ENCODE results near the gene MAP3K4.

The MAP3K4 gene

DNA sequence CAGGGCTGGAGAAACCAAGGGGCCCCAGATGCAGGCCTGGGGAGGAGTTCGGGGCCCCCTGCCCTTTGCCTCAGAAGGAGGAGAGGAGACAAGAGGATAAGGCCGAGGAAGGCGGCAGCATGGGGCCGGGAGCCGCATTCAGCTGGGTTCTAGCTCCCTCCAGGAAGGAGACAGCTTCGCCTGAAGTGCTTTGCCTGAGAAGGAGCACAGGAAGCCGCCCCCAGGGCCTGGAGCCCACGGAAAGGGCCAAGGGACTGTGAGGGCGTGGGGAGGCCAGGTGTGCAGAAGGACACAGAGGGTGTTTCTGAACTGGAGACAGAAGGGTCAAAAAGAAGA is 160.9 kb downstream of the MAP3K4 start:
- DNase-seq = no peak

DNA sequence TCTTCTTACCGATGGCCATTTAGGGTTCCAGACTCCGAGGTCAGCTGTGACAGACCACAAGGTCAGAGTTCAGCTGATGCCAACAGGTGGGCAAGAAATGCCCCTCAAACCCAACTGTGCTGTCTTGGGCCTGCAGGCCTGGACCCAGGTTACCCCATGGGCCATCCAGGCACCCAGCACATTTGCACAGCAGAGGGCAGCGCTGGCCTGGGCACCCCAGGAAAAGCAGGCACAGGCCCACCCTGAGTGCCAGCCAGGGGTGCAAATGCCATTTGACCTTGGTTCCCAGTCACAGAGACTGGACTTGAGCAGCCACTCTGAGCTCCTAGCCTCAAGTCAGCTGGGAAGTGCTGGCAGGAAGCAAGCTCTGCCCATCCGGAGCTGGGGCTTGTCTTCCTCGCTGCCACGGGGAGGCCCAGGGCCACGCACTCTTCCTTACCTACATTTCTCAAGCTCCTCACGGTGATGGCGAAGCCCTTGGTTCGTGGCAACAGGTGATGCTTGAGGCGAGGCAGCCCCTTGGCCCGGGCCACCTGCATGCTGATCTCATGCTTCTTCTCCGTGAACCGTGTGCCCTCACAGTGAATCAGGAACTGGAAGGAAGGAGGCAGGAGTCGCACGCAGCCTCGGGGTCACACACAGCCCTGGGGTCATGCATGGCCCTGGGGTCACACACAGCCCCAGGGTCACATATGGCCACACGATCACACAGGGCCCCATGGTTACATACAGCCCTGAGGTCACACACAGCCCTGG is 161.5 kb downstream of the MAP3K4 start:
- DNase-seq = no peak

DNA sequence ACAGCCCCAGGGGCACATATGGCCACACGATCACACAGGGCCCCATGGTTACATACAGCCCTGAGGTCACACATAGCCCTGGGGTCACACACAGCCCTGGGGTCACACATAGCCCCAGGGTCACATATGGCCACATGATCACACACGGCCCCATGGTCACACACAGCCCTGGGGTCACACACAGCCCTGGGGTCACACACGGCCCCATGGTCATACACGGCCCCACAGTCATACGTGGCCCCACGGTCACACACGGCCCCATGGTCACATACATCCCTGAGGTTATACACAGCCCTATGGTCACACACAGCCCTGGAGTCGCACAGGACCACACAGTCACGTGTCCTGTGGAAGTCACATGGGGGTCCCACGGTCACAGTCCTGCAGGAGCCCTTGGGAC is 162.2 kb downstream of the MAP3K4 start:
- DNase-seq = no peak

DNA sequence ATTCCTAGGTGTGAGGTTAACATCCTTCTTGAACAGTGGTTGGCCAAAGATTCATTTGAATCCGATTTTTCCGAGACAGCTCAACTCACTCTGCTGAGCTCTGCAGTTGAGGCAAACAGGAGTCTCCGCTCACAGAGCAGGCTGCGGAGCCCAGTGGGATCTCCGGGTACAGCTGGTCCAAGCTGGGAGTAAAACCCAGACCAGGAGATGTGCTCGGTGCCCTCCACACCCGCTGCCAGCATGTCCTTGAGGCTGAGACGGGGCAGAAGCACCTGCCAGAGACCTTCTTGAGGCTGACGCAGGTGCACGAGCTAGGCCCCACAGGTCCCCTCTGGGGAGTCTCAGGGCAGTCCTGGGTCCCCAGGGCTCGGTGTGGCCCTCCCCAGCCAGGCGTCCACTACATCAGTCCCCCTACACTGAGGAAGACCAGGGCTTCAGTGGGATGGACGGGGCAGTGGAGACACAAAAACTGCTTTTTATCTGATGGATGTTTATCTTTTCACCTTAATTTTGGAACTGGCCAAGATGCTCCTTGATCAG is 163.3 kb downstream of the MAP3K4 start:
- DNase-seq = no peak

DNA sequence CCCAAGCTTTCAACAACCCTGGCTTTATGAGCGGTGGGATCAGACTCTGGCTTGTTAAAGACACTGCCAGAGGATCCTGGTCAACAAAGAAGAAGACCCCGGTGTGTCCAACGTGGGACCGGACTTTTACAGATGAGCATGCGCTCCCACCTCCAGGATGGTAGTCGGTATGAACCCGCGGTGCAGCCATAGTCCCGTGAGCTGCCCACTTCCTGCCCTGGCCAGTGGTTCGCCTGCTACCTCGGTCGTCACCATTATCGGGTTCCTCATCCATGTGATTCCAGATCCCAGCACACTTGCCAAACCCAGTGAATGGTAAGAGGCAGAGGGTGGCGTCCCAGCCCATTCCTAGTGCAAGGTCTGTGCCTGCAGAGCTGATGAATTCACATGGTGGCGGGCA is 169.6 kb downstream of the MAP3K4 start:
- DNase-seq = no peak

DNA sequence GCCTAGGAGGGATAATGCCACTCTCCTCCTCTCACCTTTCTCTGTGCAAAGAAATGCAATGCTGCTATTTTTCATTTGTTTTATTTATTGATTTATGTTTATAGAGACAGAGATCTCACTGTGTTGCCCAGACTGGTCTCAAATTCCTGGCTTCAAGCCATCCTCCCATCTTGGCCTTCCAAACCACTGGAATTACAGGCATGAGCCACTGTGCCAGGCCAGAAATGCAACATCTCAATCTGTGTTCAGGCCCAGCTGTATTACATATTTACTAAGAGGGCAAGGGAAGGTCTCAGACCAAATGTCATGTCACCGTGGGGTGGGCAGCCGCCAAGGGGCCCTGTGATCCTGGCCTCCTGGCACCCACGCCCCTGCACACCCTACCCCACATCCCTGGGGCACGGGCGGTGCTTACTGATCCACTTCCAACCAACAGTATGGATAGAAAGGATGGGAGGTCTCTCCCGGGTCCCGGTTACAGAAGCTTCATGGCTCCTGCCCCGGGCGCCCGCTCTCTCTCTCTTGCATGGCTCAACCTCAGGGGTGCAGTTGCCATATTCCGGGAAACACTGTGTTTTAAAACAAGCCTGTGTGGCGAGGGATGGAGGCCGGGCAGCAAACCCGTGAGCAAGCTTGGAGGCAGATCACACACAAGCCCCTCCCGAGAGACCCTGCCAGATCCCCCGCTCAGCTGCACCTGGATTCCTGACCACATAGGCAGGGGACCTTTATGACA is 170.5 kb downstream of the MAP3K4 start:
- no peak for DNase-seq

DNA sequence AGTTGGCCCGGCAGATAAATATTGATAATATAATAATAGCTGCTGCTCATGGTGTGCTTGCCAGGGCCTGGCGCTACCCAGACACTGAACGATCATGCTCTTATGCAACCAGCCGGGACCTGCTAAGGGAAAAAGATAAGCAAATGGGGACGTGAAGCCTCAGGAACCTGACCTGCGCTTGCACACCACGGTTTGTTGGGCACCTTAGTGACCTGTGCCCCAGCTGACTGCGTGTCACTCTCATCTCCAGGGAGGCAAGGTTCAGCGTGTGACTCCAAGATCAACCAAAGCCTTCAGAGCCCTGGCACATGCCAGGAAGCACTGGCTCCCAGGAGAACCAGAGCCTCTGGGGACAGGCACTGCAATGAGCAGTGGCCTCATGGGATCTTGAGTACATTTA is 171.2 kb downstream of the MAP3K4 start:
- DNase-seq = no peak

DNA sequence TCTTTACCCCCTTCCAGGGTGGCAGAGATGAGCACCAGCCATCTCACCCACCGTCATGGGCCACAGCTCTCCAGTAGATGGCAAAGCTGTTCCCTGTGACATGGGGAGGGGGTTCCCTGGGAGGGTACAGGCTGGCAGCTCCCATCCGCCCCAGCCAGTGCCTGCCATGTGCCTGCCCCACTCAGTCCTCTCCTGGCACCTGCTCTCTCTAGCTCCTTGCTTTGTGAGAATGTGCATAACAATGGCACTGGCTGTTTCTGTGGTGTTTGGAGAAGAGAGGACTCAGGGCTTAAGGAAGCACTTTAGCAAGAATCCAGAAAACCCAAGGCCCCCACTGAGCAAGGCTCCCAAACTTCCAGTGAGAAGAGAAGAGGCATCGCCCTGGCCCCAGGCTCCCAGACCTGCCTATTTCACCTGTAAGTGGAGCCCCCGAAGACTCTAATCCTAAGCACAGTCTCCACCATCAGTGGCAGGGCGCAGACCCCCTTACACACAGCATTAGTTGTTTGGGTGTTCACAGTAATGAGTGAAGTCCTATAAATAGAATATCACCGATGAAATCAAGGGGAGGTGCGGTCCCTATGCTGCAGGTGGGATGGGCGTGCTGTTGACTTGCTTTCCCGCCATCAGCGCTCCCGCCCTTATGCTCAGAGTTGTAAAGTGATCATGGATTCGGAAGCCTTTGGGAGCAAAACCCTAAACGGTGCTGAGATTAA is 172.1 kb downstream of the MAP3K4 start:
- no peak for DNase-seq

DNA sequence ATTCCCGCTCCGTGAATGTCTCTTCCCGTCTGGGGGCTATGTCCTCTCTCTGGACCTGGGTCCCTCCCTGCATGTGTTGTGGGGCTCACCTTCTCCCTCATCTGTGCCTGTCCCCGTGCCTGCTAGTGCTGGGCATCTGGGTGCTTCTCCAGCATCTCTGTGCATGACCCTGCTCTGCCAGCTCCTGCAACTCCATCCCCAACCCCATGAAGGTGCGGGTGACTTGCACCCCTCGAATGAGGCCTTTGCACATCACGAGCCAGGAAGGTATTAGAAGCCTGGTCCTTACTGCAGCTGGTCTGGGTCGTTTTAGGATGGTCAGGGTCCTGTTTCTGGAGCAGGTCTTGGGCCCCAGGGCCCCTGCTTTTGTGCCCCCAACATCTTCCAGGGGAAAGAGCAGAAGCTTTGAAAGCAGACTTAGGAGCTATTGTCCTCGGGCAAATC is 172.6 kb downstream of the MAP3K4 start:
- no peak for DNase-seq

DNA sequence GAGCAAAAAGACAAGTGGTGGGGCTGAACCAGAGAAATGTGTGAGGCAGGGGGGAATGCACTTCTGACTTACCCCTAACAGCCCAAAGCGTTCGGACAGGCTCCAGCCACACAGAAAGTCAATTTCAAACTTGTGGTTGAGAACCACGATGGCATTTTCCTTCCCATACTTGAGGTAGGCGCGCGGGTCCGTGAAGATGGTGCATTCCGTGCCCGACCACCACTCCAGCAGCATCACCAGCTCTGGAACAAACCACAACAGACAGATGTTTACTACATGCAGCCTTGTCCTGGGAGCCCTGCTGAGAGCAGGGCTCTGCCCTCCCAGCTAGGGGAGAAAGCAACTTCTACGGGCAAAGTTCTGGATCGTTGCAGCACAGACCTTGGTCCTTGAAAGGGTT is 174.6 kb downstream of the MAP3K4 start:
- no peak for DNase-seq

DNA sequence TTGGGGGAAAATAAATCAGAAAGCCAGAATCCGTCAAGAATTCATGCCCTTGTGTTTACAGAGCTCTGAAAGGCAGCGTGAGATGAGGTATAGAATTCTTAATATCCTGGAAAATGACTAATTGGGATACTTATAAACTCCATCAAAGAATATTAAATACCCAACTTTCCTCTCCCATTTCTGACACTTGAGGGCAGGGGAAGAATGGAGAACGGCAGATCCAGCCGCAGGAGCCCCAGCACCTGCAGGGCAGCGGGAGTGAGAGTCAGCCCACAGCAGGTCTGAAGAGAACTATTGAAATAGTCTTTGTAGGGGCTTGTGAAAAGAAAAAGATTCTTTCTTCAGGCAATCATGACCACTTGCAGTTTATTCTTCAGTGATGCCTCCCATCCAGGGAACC is 175.1 kb downstream of the MAP3K4 start:
- no peak for DNase-seq

Data from stimulated activated CD4-positive, alpha-beta T cell treated with anti-CD3 and anti-CD28 coated beads, Interleukin-1b, Interleukin-23, amount 100 ng/mL, for 48 hours (primary cell).